Temporal lobe (tissue), 2 donors: Measurements from ENCODE around the gene CCDC158. TPM values are rescaled to one million over a fixed set of nuclear protein-coding genes. Genes with fewer than 3 reads are reported as not detected.

Experiments
- small RNA-seq: library from RNA; depleted of rRNA; stranded (forward); fragments of <200 nt; gene quantifications from one replicate; pipeline ENCODE3, GENCODE V24; 2014; ENCODE audit warnings: low replicate concordance
- total RNA-seq: library from RNA; depleted of rRNA; stranded (reverse); fragments of >200 nt; gene quantifications from one replicate; pipeline ENCODE4 v1.2.3, GENCODE V29; 2014

Gene CCDC158
- total RNA-seq, 1 donor from 2014 or later = 3.9 TPM

Small RNA genes within 50 kb of the gene (small RNA-seq; reads per million reads assigned to genes)
- gene RF00278 = not detected
- gene RNU6-1000P = not detected

Other genes starting within 250 kb of the CCDC158 start
- gene SCARB2, start 207.3 kb downstream of the CCDC158 start, total RNA-seq = 196 TPM
- 2.5 TPM for gene FAM47E, start 169.4 kb downstream of the CCDC158 start, total RNA-seq
- gene STBD1, start 114.4 kb downstream of the CCDC158 start, total RNA-seq = 0.74 TPM
- 11.8 TPM for gene SHROOM3, start 14.1 kb upstream of the CCDC158 start, total RNA-seq